HL-60/S4 treated with retinoic acid at 250 ng/mL for 4 days and 3 days (cell line): ENCODE measurements around the gene GDF10.

Source experiments
- in situ Hi-C: fragments of 300-500 bp; cut with MboI; formaldehyde crosslinking; loops from 2 replicates; pipeline ENCODE4 v1.7.0; 2022; ENCODE audit warnings: low sequenced_read_pairs

The GDF10 gene

DNA sequence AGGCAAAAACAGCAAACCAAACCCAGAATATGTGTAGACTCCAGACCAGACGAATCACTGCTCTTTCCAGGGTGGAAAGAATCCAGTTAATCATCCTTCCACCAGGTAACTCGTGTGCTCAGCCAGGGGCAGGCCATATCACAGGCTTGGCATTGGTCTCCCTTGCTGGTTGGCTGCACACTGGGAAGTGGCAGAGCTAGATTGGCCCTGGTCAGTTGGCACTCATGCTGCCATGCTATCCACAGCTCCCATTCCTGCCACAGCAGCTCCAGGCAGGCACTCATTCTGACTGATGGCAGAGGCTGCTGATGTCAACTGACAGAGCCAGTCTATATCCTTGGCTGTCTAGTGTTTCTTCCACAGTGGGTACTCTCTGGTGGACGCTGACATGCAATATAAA, 9.7 kb upstream of the GDF10 start:
- in situ Hi-C loops: no loop called here

DNA sequence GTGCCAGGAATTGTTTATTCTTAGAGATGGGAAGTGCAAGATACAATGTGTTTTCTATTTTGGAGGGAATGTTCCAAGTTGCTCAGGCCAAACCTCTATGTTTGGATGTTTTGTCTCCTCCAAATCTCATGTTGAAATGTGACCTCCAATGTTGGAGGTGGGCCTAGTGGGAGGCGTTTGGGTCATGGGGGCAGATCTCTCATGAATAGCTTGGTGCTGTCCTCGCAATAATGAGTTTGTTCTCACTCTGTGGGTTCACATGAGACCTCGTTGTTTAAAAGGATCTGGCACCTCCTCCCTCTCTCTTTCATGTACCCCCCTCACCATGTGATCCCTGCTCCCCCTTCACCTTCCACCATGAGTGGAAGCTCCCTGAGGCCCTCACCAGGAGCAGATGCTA, 8.3 kb upstream of the GDF10 start:
- in situ Hi-C loops: no loop called here

DNA sequence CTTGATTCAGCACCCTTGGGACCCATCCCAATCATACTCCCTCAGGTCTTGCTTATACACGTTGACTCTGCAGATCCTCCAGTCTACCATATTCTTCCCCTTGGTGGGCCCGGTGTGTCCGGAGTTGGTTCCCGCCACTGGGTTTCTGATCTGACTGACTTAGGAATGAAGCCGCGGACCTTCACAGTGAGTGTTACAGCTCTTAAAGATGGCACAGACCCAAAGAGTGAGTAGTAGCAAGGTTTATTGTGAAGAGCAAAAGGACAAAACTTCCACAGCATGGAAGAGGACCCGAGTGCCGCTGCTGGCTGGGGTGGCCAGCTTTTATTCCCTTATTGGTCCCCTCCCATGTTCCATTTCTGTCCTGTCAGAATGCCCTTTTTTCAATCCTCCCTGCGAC, 5.9 kb upstream of the GDF10 start:
- in situ Hi-C loops: no loop called here

GRCh38 chr10:47294501-47294900, 5.5 kb upstream of the GDF10 start:
- in situ Hi-C loops: no loop called here

- in situ Hi-C loops: no loop called here
These were observed 4.6 kb upstream of the GDF10 start for GRCh38 chr10:47295411-47295810.

- in situ Hi-C loops: no loop called here
These were observed 3.7 kb upstream of the GDF10 start for GRCh38 chr10:47296156-47296894.

DNA sequence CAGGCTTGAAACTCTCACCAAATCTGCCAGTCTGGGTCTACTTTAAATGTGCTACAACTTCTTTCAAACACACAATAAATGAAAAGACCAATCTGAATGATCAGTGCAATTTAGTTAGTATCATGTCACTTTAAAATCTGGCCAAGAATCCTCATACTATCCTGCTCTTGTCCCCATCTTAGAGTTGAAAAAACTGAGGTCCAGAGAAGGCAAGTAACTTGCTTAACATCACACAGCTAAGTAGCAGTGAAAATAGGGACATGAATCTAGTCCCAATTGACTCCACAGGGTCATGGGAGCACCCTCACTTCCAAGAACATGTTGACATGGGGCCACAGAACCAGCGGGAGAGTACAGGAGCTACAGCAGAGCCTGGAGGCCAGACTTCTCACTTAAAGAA, 3.1 kb upstream of the GDF10 start:
- in situ Hi-C loops: no loop called here

- in situ Hi-C loops: no loop called here
These were observed 2.0 kb upstream of the GDF10 start for GRCh38 chr10:47297866-47298540.

- in situ Hi-C loops: no loop called here
These were observed 1.3 kb upstream of the GDF10 start for GRCh38 chr10:47298715-47299114.

- in situ Hi-C loops: loop anchor here (10.0 kb wide), 1 partner anchor 266 kb away; no protein-coding TSS in a partner anchor
These were observed 483 bp downstream of the GDF10 start for GRCh38 chr10:47300429-47300931.

GRCh38 chr10:47301833-47302232, 1.8 kb downstream of the GDF10 start:
- in situ Hi-C loops: loop anchor here (10.0 kb wide), 1 partner anchor 267 kb away; no protein-coding TSS in a partner anchor

- in situ Hi-C loops: loop anchor here (10.0 kb wide), 1 partner anchor 268 kb away; no protein-coding TSS in a partner anchor
These were observed 3.1 kb downstream of the GDF10 start for GRCh38 chr10:47303105-47303504.

- in situ Hi-C loops: loop anchor here (10.0 kb wide), 1 partner anchor 269 kb away; no protein-coding TSS in a partner anchor
These were observed 3.9 kb downstream of the GDF10 start for GRCh38 chr10:47303866-47304265.

GRCh38 chr10:47305566-47305965, 5.6 kb downstream of the GDF10 start:
- in situ Hi-C loops: loop anchor here (10.0 kb wide), 1 partner anchor 271 kb away; no protein-coding TSS in a partner anchor

DNA sequence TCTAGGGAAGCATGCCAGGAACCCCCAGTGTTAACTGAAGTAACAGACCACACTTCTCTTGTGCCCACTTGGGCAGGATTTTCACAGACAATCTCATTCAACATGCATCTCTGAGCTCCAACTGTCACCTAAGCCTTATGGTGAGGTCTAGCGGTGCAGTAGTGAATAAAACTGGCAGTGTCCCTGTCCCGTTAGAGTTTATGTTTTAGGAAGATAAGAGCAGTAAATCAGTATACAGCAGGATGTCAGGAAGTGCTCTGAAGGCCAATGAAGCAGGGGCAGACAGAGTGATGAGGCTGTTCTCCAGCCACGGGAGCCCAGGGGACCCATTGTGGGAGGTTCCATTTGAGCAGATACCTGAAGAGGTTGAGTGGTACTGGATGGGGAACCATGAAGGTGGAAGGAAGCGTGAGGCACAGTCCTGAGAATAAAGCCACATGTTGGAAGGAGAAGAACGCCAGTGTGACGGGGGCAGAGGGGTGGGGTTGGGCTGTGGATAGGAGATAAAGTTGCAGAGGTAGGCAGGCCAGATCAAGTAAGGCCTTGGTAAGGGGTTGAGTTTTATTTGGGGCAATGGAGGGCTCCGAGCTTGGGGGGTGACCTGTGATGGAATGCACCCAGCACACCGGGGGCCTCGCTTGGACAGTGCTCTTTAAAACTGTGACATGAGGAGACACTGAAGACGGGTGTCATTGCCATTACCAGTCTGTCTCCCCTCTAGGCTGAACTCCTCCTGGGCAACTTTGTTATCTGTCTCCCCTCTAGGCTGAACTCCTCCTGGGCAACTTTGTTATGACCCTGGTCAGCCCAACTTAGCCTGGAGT, 6.6 kb downstream of the GDF10 start:
- in situ Hi-C loops: loop anchor here (10.0 kb wide), 1 partner anchor 272 kb away; no protein-coding TSS in a partner anchor

- in situ Hi-C loops: loop anchor here (10.0 kb wide), 1 partner anchor 273 kb away; no protein-coding TSS in a partner anchor
These were observed 7.4 kb downstream of the GDF10 start for GRCh38 chr10:47307381-47307780.

- in situ Hi-C loops: loop anchor here (10.0 kb wide), 1 partner anchor 274 kb away; no protein-coding TSS in a partner anchor
These were observed 8.8 kb downstream of the GDF10 start for GRCh38 chr10:47308775-47309174.

GRCh38 chr10:47309408-47310089, 9.6 kb downstream of the GDF10 start:
- in situ Hi-C loops: loop anchor here (10.0 kb wide), 1 partner anchor 275 kb away; no protein-coding TSS in a partner anchor

DNA sequence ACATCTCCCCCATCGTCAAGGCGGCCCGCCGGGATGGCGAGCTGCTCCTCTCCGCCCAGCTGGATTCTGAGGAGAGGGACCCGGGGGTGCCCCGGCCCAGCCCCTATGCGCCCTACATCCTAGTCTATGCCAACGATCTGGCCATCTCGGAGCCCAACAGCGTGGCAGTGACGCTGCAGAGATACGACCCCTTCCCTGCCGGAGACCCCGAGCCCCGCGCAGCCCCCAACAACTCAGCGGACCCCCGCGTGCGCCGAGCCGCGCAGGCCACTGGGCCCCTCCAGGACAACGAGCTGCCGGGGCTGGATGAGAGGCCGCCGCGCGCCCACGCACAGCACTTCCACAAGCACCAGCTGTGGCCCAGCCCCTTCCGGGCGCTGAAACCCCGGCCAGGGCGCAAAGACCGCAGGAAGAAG, 10.1 kb downstream of the GDF10 start:
- in situ Hi-C loops: no loop called here
